H1 (cell line): ENCODE measurements around the gene BRD9. TPM values are rescaled to one million over a fixed set of nuclear protein-coding genes. Genes with fewer than 3 reads are reported as not detected.

ENCODE experiments used
- CTCF ChIP-seq, 3 experiments: IDR thresholded peaks; 1 replicate in 2 of 3; 2 replicates in 1 of 3; pipeline versions ENCODE4 v1.5.1 to v1.6.1; 2011; ENCODE audit warnings: low read length in 3 of 3, mild to moderate bottlenecking in 3 of 3, inconsistent platforms in 2 of 3, low read depth in 1 of 3, moderate library complexity in 1 of 3; ENCODE audit not compliant: insufficient read depth in 1 of 3; ENCODE audit errors: control extremely low read depth in 1 of 3
- GTF2F1 ChIP-seq: IDR thresholded peaks from 2 replicates; pipeline ENCODE4 v1.6.1; 2012; ENCODE audit warnings: low read depth, low read length, improper control_type of control experiment, borderline replicate concordance
- MAX ChIP-seq: IDR thresholded peaks from 2 replicates; pipeline ENCODE4 v1.6.1; 2012; ENCODE audit warnings: inconsistent platforms
- RBBP5 ChIP-seq: IDR thresholded peaks from 2 replicates; pipeline ENCODE4 v1.7.1; 2012; ENCODE audit warnings: low read depth, mild to moderate bottlenecking, inconsistent platforms, low read length, moderate library complexity, borderline replicate concordance
- USF2 ChIP-seq: IDR thresholded peaks from 2 replicates; pipeline ENCODE4 v1.6.1; 2011; ENCODE audit warnings: low read length, improper control_type of control experiment
- ZNF274 ChIP-seq: IDR thresholded peaks from 2 replicates; pipeline ENCODE4 v1.7.0; 2012; ENCODE audit warnings: low read length, borderline replicate concordance; ENCODE audit errors: extremely low read depth
- polyA plus RNA-seq, 7 experiments: library from polyadenylated mRNA; depleted of rRNA in 3 of 7; stranded (reverse) in 5 of 7; unstranded in 2 of 7; fragments of >200 nt in 5 of 7; fragments of 200-250 nt in 2 of 7; gene quantifications; 1 replicate in 5 of 7; 2 replicates in 1 of 7; 4 replicates in 1 of 7; pipeline versions ENCODE4 v1.2.1 to v1.2.3, GENCODE V29; 2011 to 2013; ENCODE audit warnings: missing spikeins in 2 of 7, mixed read lengths in 2 of 7
- total RNA-seq: library from RNA; stranded (reverse); fragmentation: NEBNext Ultra II Directional; extraction: Animal tissue kit (Norgen Biotek cat#: 25700); gene quantifications from 2 replicates; pipeline ENCODE4 v1.2.1, GENCODE V29; 2021

The BRD9 gene
- total and polyA plus RNA-seq, 2 of the 8 experiments (the other 6 are each of a cell fraction or from before 2014, with no cell fraction given) = 9.3 to 49.4 TPM

GRCh38 chr5:926417-927171 lies 34.0 kb upstream of the BRD9 start (continued):
- TF ChIP-seq MAX (peak; percentile 60), CTCF (IDR thresholded peaks at IDR 0.05; ENCODE audit: control extremely low read depth in 1 of 3, insufficient read depth in 1 of 3, low read depth in 1 of 3, low read length in 3 of 3) (peak; percentile 46 to 52 (median 48)), ZNF274 (no peak), RBBP5 (0 out of 2 replicates have a peak, but pooled peaks have one; percentile 39), GTF2F1 (no peak), USF2 (no peak)
